IPS-18a (cell line): Measurements from ENCODE around the gene GPX7.

ENCODE experiments used
- H3K27ac ChIP-seq: one replicate; pipeline ENCODE4 v1.5.1; 2013; ENCODE audit warnings: low read length
- H3K27me3 ChIP-seq: one replicate; pipeline ENCODE4 v1.6.1; 2013; ENCODE audit warnings: mild to moderate bottlenecking, low read length; ENCODE audit not compliant: control insufficient read depth, insufficient read depth
- H3K36me3 ChIP-seq: one replicate; pipeline ENCODE4 v1.6.1; 2013; ENCODE audit warnings: low read depth, low read length; ENCODE audit not compliant: control insufficient read depth
- H3K4me1 ChIP-seq: one replicate; pipeline ENCODE4 v1.6.1; 2013; ENCODE audit warnings: low read depth, low read length; ENCODE audit not compliant: control insufficient read depth
- H3K4me3 ChIP-seq: one replicate; pipeline ENCODE4 v1.5.1; 2013; ENCODE audit warnings: low read length
- H3K9ac ChIP-seq: one replicate; pipeline ENCODE4 v1.6.1; 2013; ENCODE audit warnings: mild to moderate bottlenecking, low read length, moderate library complexity
- H3K9me3 ChIP-seq: one replicate; pipeline ENCODE4 v1.6.1; 2013; ENCODE audit warnings: low read depth, low read length; ENCODE audit not compliant: control insufficient read depth

GPX7 gene

DNA sequence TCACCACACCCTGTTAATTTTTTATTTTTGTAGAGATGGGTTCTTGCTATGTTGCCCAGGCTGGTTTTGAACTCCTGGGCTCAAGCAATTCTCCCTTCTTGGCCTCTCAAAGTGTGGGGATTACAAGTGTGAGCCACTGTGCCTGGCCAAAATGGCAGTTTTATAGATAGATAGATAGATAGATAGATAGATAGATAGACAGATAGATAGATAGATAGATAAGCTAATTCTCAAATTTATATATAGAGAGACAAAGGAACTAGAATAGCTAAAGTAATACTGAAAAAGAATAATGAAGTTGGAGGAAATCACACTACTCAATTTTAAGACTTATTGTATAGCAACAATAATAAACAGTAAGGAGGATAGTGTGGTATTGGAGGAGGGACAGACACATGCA lies 51.9 kb downstream of the GPX7 start:
- Histone ChIP-seq H3K27me3 (no peaks in the 10 kb centered on the region), H3K27ac (no peak overlapping the region), H3K36me3 (no peaks in the 10 kb centered on the region), H3K4me1 (peaks cover under 1% of the 10 kb centered on the region), H3K4me3 (no peak overlapping the region), H3K9ac (no peak overlapping the region), H3K9me3 (no peaks in the 10 kb centered on the region)

GRCh38 chr1:52657702-52658101 lies 55.5 kb downstream of the GPX7 start:
- Histone ChIP-seq H3K36me3 (no peaks in the 10 kb centered on the region), H3K4me3 (no peak overlapping the region), H3K27ac (no peak overlapping the region), H3K27me3 (no peaks in the 10 kb centered on the region), H3K4me1 (peaks cover 21% of the 10 kb centered on the region), H3K9ac (no peak overlapping the region), H3K9me3 (no peaks in the 10 kb centered on the region)
